Measurements from ENCODE around the gene LGALS12. TPM values are rescaled to one million over a fixed set of nuclear protein-coding genes. Genes with fewer than 3 reads are reported as not detected.

The LGALS12 gene
- total RNA-seq, 2 experiments from 2014 or later: not detected

DNA sequence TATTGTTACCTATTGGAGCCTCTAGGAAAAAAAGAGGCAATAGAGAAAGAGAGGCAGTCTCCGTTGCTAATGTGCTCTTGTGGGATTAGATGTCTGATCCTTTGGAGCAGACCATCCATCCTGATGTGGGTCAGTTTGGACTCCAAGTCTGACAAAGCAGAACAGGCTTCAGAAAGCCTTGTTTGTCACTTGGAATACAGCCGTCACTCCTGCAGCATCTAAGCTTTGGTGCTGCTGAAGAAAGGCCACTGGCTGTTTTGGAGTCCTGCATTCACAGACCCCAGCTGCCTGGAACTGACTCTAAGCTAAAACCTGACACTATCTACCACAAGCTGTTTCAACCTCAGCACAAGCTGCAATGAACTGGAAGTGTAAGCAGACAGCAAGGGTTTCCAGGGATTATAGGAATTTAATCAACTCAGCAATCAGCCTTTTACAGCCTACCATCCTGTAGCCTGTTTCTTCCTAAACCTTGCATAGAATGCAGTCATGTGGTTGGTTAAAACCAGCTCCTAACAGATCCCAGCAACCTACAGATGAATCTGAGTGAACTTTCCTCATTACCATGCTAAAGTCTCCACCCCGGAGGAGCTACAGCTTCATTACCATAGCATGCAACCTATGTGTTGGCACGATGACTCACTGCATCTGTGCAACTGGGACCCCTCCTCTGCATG, 27.1 kb downstream of the LGALS12 start:
- Histone ChIP-seq H3K27ac (ENCODE audit: low read depth, low read length, poor library complexity, severe bottlenecking) (no peak overlapping the region), H4K20me1 (ENCODE audit: insufficient read depth, low read length) (no peaks in the 10 kb centered on the region), H3K4me3 (ENCODE audit: low read depth, low read length, poor library complexity, severe bottlenecking) (no peak overlapping the region), H3K9me3 (ENCODE audit: low read length) (no peaks in the 10 kb centered on the region), H2AFZ (ENCODE audit: low read length) (no peak overlapping the region), H3K36me3 (ENCODE audit: insufficient read depth, low read length) (no peaks in the 10 kb centered on the region), H3K4me1 (ENCODE audit: insufficient read depth, low read length, poor library complexity, severe bottlenecking) (peaks cover 20% of the 10 kb centered on the region), H3K4me2 (ENCODE audit: low read length) (no peak overlapping the region), H3K79me2 (ENCODE audit: insufficient read depth, low read depth, low read length) (no peaks in the 10 kb centered on the region), H3K9me2 (ENCODE audit: insufficient read depth, low read length) (no peaks in the 10 kb centered on the region)
- ChIA-PET CTCF (ENCODE audit: unreplicated experiment) (no interaction called here), POLR2A (interaction anchor here (0.6 to 0.9 kb wide), 3 partner anchors 12 to 345 kb away, joined by 3 to 4 read pairs (median 4); no protein-coding TSS in a partner anchor)
- BruUV-seq (replicated peaks): no TSS peak
- TF ChIP-seq EZH2phosphoT487 (IDR thresholded peaks at IDR 0.05; ENCODE audit: borderline replicate concordance, low read depth, low read length) (no peak), CTCF (conservative IDR thresholded peaks at IDR 0.05; ENCODE audit: low read length) (no peak)
- intact Hi-C loops (cut with micrococcal nuclease; ENCODE audit: unreplicated experiment): no loop called here
- no peak for DNase-seq (ENCODE audit: low spot score)

DNA sequence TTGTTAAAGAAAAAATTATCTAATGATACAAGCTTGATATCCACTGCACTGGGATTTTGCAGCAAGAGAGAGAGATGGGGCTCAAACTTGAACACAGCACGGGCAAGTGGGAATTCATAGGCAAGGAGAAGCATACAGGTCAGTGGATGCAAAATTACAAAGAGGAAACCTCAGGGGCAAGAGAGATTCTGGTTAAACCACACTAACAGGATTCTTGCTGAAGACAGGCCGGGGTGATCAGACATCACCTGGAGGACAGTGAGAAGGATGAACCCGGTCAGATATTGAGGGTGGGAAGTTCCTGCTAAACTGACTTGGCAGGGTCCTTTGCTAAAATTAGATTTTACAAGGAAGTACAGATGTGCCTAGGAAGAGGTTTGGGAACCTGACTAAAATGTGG, 28.2 kb downstream of the LGALS12 start:
- Histone ChIP-seq H3K4me3 (ENCODE audit: low read depth, low read length, poor library complexity, severe bottlenecking) (no peak overlapping the region), H4K20me1 (ENCODE audit: insufficient read depth, low read length) (no peaks in the 10 kb centered on the region), H3K27ac (ENCODE audit: low read depth, low read length, poor library complexity, severe bottlenecking) (no peak overlapping the region), H3K79me2 (ENCODE audit: insufficient read depth, low read depth, low read length) (no peaks in the 10 kb centered on the region), H3K9me2 (ENCODE audit: insufficient read depth, low read length) (no peaks in the 10 kb centered on the region), H3K36me3 (ENCODE audit: insufficient read depth, low read length) (no peaks in the 10 kb centered on the region), H3K9me3 (ENCODE audit: low read length) (no peaks in the 10 kb centered on the region), H2AFZ (ENCODE audit: low read length) (no peak overlapping the region), H3K4me1 (ENCODE audit: insufficient read depth, low read length, poor library complexity, severe bottlenecking) (peaks cover 20% of the 10 kb centered on the region), H3K4me2 (ENCODE audit: low read length) (no peak overlapping the region)
- ChIA-PET POLR2A (no interaction called here), CTCF (ENCODE audit: unreplicated experiment) (no interaction called here)
- intact Hi-C loops (cut with micrococcal nuclease; ENCODE audit: unreplicated experiment): no loop called here
- DNase-seq (ENCODE audit: low spot score): no peak
- BruUV-seq (replicated peaks): no TSS peak
- TF ChIP-seq CTCF (conservative IDR thresholded peaks at IDR 0.05; ENCODE audit: low read length) (no peak), EZH2phosphoT487 (IDR thresholded peaks at IDR 0.05; ENCODE audit: borderline replicate concordance, low read depth, low read length) (no peak)

- TF ChIP-seq CTCF (conservative IDR thresholded peaks at IDR 0.05; ENCODE audit: low read length) (no peak), EZH2phosphoT487 (IDR thresholded peaks at IDR 0.05; ENCODE audit: borderline replicate concordance, low read depth, low read length) (no peak)
- POLR2A ChIA-PET: no interaction called here
- H4K20me1 ChIP-seq (ENCODE audit: insufficient read depth, low read length): no peaks in the 10 kb centered on the region
- no peak overlapping the region for H3K4me2 ChIP-seq (ENCODE audit: low read length)
- H3K9me2 ChIP-seq (ENCODE audit: insufficient read depth, low read length): no peaks in the 10 kb centered on the region
- no peak for DNase-seq (ENCODE audit: low spot score)
- intact Hi-C loops (cut with micrococcal nuclease; ENCODE audit: unreplicated experiment): no loop called here
- no peak overlapping the region for H3K27ac ChIP-seq (ENCODE audit: low read depth, low read length, poor library complexity, severe bottlenecking)
- 0 out of 2 replicates have a peak overlapping the region, but pooled peaks have one; percentile 23 for H2AFZ ChIP-seq (ENCODE audit: low read length)
- H3K9me3 ChIP-seq (ENCODE audit: low read length): no peaks in the 10 kb centered on the region
- no peak overlapping the region for H3K4me3 ChIP-seq (ENCODE audit: low read depth, low read length, poor library complexity, severe bottlenecking)
- no peaks in the 10 kb centered on the region for H3K36me3 ChIP-seq (ENCODE audit: insufficient read depth, low read length)
- BruUV-seq (replicated peaks): no TSS peak
- peaks cover 20% of the 10 kb centered on the region for H3K4me1 ChIP-seq (ENCODE audit: insufficient read depth, low read length, poor library complexity, severe bottlenecking)
- no peaks in the 10 kb centered on the region for H3K79me2 ChIP-seq (ENCODE audit: insufficient read depth, low read depth, low read length)
- CTCF ChIA-PET (ENCODE audit: unreplicated experiment): no interaction called here
These were observed 29.1 kb downstream of the LGALS12 start for GRCh38 chr11:63534895-63535461.

Data from OCI-LY7 (cell line).